Activated gamma-delta T cell treated with Interleukin-2 at 50 U/mL for 16 hours (primary cell): ENCODE data around the gene RABGEF1.
"Not testable (repeated sequence)": the region's sequence is repeated elsewhere in the genome, so short reads cannot be mapped to it uniquely, and the experiment has no call there.

Experiments used
- DNase-seq: peaks from one replicate; pipeline ENCODE4 v3.0.0-alpha.2; 2020

RABGEF1 gene

GRCh38 chr7:66740302-66740979 is at the start of gene RABGEF1:
TSS of gene RABGEF1 (plus strand) at chr7:66740733. CDS start at chr7:66771900, 31,167 bp downstream.
- peak; percentile 97 for DNase-seq

GRCh38 chr7:66693331-66693730 is 47.2 kb upstream of the RABGEF1 start:
- DNase-seq = no peak

GRCh38 chr7:66694286-66694685 is 46.2 kb upstream of the RABGEF1 start:
- DNase-seq = no peak

GRCh38 chr7:66695417-66695816 is 45.1 kb upstream of the RABGEF1 start:
- DNase-seq = not testable (repeated sequence)

DNA sequence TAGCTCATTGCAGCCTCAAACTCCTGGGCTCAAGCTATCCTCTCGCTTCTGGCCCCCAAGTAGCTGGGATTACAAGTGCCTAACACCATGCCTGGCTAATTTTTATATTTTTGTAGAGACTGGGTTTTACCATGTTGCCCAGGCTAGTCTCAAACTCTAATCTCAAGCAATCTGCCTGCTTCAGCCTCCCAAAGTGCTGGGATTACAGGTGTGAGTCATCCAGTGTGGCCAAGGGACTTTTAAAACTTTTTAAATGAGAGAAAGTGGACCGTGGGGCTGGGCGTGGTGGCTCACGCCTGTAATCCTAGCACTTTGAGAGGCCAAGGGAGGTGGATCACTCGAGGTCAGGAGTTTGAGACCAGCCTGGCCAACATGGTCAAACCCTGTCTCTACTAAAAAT is 44.4 kb upstream of the RABGEF1 start:
- not testable (repeated sequence) for DNase-seq

GRCh38 chr7:66696774-66697191 is 43.8 kb upstream of the RABGEF1 start:
- no peak for DNase-seq

- DNase-seq = no peak
These were observed 42.8 kb upstream of the RABGEF1 start for GRCh38 chr7:66697449-66698438.

- DNase-seq = no peak
These were observed 41.8 kb upstream of the RABGEF1 start for GRCh38 chr7:66698652-66699205.

DNA sequence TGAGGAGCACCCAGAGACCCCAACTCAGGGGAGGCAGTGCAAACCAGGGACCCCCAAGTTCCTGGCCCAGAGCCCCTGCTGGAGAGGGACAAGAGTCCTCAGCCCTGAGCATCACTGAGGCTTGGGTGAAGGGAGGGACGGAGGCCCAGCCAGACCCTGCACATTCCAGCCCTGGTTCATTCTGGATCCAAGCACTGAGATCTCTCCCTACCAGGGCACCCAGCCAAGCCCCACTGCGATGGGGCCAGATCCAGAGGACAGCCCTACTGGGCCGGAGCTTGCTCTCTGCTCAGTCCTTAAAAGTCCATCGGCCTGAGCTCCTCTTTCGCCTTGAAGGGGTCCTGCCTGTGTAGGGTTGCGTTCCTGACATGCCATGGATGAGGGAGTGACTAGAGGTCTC is 40.5 kb upstream of the RABGEF1 start:
- no peak for DNase-seq

GRCh38 chr7:66700633-66701131 is 39.9 kb upstream of the RABGEF1 start:
- no peak for DNase-seq

- no peak for DNase-seq
These were observed 32.7 kb upstream of the RABGEF1 start for GRCh38 chr7:66707825-66708224.

GRCh38 chr7:66710752-66711151 is 29.8 kb upstream of the RABGEF1 start:
- DNase-seq = not testable (repeated sequence)

- DNase-seq = no peak
These were observed 26.8 kb upstream of the RABGEF1 start for GRCh38 chr7:66713687-66714086.

DNA sequence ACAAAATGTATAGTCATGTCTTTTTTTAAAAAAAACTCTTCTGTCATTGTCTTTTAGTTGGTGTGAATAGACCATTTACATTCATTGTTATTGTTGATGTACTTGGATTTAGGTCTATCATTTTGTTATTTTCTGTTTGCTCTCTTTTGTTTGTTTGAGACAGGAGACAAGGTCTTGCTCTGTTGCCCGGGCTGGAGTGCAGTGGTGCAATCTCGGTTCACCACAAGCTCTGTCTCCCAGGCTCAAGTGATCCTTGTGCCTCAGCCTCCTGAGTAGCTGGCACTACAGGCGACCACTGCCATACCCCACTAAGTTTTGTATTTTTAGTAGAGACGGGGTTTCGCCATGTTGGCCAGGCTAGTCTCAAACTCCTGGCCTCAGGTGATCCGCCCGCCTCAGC is 23.9 kb upstream of the RABGEF1 start:
- not testable (repeated sequence) for DNase-seq

DNA sequence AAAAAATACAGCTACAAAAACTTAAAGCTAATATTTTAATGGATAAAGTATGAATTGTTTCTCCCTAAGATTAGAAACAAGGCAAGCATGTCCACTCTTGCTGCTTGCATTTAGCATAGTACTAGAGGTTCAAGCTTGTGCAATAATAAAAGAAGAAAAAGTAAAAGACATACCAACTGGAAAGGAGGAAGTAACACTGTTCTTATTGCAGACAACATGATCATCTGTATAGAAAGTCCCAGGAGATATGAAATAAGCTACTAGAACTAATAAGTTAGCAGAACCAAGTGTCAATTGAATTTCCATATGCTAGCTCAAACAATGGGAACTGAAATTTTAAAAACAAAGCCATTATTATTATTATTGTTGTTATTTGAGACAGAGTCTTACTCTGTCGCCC is 20.0 kb upstream of the RABGEF1 start:
- no peak for DNase-seq

- DNase-seq = no peak
These were observed 14.7 kb upstream of the RABGEF1 start for GRCh38 chr7:66725843-66726242.

- no peak for DNase-seq
These were observed 13.5 kb upstream of the RABGEF1 start for GRCh38 chr7:66727058-66727457.

DNA sequence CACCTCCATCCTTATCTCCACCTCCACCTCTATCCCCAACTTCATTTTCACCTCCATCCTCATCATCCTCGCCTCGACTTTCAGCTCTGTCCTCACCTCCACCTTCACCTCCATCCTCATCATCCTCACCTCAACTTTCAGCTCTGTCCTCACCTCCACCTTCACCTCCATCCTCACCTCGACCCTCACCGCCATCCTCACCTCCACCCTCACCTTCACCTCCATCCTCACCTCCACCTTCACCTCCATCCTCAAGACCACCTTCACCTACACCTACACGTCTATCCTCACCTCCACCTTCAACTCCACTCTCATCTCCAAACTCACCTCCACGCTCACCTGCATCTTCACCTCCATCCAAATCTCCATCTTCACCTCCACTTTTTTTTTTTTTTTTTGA is 12.0 kb upstream of the RABGEF1 start:
- no peak for DNase-seq

GRCh38 chr7:66729274-66729673 is 11.3 kb upstream of the RABGEF1 start:
- DNase-seq = no peak

- no peak for DNase-seq
These were observed 8.5 kb upstream of the RABGEF1 start for GRCh38 chr7:66731986-66732385.

- no peak for DNase-seq
These were observed 8.1 kb upstream of the RABGEF1 start for GRCh38 chr7:66732439-66732838.

DNA sequence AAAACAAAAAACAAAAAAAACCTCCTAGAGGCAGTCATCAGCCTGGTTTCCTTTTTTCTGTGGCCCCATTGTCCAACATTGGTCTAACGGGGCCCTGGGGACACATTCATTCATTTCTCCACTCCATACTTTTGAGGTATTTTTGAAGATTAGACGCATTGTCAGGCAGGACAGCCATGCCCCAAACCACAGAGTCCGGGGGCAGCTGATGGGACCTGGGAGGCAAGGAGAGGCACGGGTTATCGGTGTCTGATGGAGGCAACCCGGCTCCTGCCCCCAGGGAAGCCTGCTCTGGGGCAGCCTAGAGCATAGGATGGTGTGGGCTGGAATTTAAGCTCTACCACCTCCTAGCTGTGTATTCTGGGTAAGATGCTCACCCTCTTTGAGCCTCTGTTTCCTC is 6.5 kb upstream of the RABGEF1 start:
- no peak for DNase-seq

GRCh38 chr7:66735154-66735553 is 5.4 kb upstream of the RABGEF1 start:
- no peak for DNase-seq
